NCI-H1436 treated with DMSO at 0.1 percent for 48 hours (cell line): ENCODE data around the gene IRGQ.
"Not testable (repeated sequence)": the region's sequence is repeated elsewhere in the genome, so short reads cannot be mapped to it uniquely, and the experiment has no call there.

Experiments used
- DNase-seq: peaks from one replicate; lab custom pipeline; 2025; lab: John Stamatoyannopoulos, UW

Gene IRGQ

GRCh38 chr19:43625918-43626579 lies 30.1 kb upstream of the IRGQ start:
- DNase-seq, result no peak

DNA sequence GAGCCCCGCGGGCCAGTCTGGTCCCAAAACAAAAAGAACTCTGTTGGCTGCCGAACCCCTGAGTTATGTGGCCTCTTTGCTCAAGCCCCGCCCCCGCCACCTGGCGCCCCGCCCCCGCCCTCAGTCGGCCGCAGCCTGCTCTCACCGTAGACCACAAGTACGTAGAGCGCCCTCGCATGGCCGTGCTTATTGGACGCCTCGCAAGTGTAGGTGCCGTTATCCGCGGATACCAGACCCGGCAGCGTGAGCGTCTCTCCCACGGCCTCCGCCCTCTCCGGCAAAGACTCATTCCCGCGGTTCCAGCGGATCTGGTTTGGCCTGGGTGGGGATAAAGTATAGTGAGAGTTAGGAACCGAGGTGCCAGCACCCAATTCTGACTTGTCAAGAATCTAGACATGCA lies 29.0 kb upstream of the IRGQ start:
- no peak for DNase-seq

DNA sequence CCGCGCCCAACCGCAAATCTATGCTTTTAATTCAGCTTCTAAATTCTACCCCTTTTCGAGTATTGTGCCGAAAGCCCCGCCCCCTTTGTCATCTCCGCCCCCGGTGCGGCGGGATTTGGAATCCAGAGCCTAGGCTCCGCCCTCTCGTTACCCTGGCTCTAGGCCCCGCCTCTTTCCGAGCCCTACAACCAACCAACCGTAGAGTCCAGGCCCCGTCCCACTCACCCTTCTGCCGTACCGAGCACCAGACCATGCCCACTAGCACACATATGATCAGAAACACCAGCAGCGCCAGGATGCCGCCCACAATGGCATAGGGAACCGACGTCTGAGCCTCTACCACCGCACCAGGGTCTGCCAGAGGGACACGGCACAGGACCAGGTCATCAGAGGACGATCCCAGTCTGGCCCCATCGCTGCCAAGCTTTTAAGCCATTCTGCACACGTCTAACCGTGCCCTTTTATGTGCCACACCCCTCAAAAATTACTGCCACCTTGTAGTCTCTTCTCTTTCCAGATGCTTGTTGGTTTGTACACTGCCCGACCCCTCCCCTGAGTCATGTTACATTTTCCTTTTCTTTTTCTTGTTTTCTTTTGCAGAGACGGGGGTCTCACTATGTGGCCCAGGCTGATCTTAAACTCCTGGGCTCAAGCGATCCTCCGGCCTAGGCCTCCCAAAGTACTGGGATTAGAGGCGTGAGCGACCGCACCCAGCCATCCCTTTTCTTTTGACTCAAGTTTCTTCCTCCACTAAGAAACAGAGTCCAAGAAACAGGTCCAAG lies 28.1 kb upstream of the IRGQ start:
- no peak for DNase-seq

DNA sequence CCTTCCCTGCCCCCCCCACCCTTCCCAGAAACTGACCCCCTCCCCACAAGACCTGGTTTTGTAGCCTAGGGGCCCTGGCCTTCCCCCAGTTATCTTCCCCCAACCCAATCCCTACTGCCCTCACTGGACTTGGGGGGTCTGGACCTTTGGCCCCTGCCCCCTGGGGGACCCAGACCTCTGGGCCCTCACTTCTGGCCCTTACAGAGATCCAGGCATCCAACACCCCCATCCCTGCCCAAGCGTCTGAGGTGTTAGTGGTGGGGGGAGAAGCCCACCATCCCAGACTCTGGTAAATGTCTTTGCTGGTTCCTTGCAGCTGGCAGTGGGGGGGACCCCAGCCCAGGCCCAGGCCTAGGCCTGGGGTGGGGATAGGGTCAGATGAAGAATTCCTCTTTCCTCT lies 27.0 kb upstream of the IRGQ start:
- DNase-seq, result no peak

DNA sequence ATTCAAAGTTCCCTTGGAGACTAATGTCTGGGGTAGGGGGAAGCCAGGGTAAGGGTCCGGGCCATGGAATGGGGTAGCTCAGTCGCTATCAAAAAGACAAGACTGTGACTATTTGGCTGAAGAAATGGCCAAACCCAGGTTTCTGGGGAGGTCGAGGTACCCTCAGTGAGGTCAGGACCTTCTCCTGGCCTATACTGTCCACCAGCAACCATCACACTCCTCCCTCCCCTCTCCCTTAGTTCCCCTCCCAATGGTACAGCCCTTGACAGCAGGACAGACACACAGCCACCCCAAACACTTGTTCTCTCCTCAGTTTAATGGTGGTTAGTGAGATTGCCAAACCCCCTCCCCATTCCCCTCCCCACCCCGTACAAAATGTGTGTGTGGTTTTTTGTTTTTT lies 26.1 kb upstream of the IRGQ start:
- DNase-seq, result no peak

DNA sequence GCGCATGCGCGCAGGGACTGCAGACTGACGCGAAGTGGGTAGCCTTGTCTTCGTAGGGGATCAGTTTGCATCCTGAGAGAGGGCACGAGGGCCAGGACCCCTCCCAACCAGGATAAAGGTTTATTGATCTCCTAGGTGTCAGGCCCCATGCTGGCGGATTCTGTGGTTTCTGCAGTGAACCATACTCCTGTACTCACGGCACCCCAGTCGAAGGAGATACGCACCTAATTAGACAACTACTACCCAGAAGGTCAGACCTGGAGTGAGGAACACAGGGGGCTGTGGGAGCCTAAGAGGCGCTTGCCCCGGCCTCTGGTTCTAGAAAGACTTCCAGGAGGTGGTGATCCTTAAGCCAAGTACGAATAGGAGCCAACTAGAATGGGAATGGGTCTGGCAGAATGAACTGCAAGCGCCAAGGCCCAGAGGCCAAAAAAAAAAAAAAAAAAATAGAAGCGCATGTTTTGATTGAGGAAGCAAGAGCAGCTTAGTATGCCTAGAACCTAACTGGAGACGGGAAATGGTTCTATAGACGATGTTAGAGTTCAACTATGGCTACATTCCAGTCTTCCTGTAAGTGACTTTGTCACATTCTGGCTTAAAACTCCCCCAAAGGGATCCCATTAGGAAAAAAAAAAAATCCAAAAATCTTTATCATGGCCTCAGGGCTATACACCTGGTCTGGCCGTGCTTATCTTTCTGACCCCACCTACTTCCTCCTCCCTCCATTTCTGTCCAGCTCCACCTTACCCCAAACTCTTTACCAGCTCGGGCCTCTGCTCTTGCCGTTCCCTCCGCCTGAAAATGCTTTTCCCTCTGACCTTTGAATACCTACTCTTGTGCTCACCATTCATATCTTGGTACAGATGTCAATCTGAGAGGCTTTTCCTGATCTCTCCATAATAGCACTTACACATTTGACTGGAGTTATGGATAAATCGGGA lies 24.4 kb upstream of the IRGQ start:
- DNase-seq, result no peak

DNA sequence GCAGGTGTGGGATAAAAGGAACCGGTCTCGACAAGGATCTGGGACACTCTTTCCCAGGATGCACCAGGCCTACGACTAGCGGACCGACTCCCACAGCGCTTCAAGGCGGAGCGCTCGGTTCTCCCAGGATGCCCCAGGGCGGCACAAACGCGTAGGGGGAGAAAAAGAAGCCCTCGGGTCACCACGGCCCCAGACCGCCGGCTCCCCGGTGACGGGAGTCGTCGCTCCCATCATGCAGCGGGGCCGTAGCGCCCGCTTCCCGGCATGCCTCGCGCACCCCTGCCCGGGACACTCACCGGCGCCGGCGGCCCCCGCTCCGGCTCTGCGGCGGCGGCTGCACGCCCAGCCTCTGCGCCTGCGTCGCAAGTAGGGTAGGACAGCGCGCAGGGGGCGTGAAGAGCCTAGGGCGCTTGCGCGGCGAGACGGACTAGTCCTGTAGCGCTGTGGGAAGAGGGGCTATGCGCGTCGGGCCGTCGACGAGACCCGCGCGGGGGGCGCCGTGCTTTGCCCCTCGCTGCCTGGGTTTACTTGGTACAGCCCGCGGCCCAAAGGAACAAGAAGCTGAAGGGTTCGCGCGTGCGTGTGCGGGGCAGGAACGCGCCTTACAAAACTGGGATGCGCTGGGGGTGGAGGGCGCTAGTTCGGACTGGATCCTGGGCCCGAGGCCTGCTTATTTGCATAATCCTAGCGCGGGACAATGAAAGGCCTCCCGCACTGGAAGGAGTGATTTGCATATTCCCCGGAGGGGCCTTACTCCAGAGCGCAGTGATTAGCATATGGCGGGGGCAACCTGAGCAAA lies 23.5 kb upstream of the IRGQ start, which contains the start of gene ZNF428:
ZNF428 (minus strand) TSS at position 368 of the 799 bp plus-strand sequence. CDS start 5,325 bp downstream, outside the sequence.
- peak; percentile 88 for DNase-seq

GRCh38 chr19:43618921-43619261 lies 23.0 kb upstream of the IRGQ start:
- peak; percentile 31 for DNase-seq

DNA sequence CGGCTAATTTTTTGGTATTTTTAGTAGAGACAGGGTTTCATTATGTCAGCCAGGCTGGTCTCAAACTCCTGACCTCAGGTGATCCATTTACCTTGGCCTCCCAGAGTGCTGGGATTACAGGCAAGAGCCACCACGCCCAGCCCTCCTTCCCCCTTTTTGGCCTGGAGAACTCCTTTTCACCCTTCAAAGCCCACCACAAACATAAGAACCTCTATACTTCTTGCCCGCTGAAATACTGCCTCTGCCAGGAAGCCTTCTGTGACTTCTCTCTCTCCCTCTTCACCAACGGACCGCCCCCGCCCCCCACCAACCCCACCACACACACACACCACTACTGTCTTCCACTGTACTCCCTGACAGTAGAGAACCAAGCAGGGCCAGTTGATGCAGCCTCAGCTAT lies 21.0 kb upstream of the IRGQ start:
- no peak for DNase-seq

DNA sequence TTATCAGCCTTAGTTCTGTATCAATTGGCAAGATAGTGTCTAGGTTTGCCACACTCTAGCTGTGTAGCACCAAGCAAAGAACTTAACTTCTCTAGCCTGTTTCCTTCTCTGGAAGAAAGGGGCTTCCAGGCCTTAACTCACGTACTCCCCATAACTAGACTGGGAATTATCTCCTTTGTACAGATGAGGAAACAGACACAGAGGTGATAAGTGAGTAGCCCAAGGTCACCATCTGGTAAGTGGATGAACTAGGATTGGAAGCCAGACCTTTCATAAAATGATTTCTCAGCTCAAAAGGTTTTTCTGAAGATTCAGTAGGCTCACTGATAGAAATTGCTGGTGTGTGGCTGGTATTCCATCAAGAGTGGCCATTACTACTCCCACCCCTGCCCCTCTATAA lies 20.4 kb upstream of the IRGQ start:
- no peak for DNase-seq

DNA sequence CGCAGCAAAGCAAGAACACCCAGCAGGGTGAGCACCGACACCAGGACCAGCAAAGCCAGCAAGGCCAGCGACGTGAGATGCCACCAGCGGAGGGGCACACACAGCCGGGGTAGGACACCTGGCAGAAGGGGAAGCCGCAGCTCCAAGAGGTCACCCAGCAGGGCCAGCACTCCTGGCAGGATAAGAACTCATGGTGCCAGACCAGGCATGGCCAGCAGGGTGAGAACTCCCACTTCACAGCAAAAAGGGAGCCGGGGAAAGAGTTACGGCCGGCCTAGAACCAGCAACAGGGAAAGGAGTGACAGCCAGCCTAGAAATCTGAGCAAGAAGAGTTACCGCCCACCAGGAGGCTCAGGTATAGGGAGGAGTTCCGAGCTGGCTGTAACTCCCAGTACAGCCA lies 16.4 kb upstream of the IRGQ start:
- DNase-seq, result no peak

DNA sequence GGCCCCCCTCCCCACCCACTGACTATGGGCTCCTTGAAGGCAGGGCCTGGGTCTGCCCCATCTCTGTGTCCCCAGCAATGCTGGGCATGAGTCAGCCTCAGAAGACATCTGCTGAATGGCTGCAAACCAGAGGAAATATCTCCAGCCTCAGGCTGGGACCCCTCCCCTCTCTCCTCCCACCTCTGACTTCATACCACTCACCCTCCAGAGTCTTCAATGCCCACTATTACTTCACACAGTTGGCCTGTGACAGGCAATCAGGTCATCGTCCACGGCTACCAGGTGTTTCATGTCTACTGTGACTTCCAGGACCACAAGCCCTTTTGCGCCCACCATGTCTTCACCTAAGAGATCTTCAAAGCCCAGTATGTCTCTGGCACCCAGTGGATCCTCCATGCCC lies 15.9 kb upstream of the IRGQ start, which contains the start of gene SRRM5:
SRRM5 (plus strand) TSS at position 301 of the 400 bp plus-strand sequence; CDS start at position 335, 34 bp downstream.
- DNase-seq, result no peak

DNA sequence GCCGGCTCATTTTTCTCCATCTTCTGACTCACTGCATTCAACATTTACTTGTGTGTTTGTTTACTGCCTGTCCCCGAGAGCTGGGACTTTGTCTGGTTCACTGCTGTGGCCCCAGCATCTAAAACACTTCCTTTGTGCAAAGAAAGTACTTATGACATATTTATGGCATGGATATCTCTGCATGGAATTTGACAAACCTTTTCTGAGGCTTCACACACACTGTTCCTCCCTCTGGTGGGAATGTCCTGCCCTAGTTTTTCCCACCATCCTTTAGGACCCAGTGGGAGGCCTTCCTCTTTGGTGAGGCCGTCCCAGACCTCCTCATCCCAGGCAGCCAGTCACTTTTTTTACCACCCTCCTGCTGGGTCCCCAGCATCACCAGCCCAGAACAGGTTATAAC lies 14.6 kb upstream of the IRGQ start:
- DNase-seq, result no peak

GRCh38 chr19:43609872-43610271 lies 13.9 kb upstream of the IRGQ start:
- DNase-seq, result no peak

- no peak for DNase-seq
Observed at GRCh38 chr19:43607238-43608205, 11.6 kb upstream of the IRGQ start.

- DNase-seq, result peak; percentile 25
Observed at GRCh38 chr19:43606569-43607229, 10.8 kb upstream of the IRGQ start.

- peak; percentile 21 for DNase-seq
Observed at GRCh38 chr19:43605875-43606568, 10.1 kb upstream of the IRGQ start.

- not testable (repeated sequence) for DNase-seq
Observed at GRCh38 chr19:43600326-43600725, 4.4 kb upstream of the IRGQ start.

GRCh38 chr19:43599635-43600295 lies 3.8 kb upstream of the IRGQ start:
- DNase-seq, result no peak
